HG02981 (cell line): ENCODE measurements around the gene PDZD7.
A peak's percentile ranks its signal among the peaks of the same experiment; 100 is the strongest.

Experiments
- ATAC-seq: cut with Tn5 transposase; IDR thresholded peaks from one replicate; pipeline ENCODE4 v1.9.1; 2021; ENCODE audit warnings: mild to moderate bottlenecking, moderate library complexity; ENCODE audit not compliant: unreplicated experiment

Gene PDZD7

DNA sequence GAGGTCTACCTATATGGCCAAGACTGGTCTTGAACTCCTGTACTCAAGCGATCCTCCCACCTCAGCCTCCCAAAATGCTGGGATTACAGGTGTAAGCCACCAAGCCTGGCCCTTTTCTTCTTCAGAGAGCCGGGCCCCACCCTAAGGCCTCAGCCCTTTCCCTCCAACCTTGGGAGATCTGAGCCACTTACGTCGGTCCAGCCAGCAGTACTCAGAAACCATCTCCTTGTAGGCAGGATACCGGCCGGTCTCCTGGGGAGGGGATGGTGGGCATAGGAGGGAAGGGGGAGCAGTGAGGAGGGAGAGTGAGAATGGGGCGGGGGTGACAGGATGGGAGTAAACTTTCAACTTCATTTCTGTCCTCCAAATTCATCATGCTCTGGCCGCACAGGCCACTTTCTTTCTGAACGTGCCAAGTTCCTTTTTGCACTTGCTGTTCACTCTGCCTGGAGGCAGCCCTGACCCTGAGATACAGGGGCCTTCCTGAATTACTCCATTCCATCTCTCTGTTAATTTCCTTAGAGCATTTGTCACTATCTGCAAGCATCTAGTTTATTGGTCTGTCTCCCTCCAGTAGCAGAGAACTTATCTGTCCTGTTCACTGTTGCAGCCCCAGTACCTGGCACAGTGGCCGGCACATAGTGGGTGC, 10.4 kb downstream of the PDZD7 start:
- ATAC-seq = no peak

DNA sequence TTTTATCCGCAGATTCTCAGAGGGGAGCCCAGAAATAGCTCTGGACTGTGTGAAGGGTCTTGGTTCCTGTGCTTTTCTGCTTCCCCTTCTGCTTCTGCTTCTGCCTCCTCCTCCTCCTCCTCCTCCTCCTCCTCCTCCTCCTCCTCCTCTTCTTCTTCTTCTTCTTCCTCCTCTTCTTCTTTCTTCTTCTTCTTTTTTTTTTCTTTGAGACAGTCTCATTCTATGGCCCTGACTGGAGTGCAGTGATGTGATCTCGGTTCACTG, 11.6 kb downstream of the PDZD7 start:
- no peak for ATAC-seq

DNA sequence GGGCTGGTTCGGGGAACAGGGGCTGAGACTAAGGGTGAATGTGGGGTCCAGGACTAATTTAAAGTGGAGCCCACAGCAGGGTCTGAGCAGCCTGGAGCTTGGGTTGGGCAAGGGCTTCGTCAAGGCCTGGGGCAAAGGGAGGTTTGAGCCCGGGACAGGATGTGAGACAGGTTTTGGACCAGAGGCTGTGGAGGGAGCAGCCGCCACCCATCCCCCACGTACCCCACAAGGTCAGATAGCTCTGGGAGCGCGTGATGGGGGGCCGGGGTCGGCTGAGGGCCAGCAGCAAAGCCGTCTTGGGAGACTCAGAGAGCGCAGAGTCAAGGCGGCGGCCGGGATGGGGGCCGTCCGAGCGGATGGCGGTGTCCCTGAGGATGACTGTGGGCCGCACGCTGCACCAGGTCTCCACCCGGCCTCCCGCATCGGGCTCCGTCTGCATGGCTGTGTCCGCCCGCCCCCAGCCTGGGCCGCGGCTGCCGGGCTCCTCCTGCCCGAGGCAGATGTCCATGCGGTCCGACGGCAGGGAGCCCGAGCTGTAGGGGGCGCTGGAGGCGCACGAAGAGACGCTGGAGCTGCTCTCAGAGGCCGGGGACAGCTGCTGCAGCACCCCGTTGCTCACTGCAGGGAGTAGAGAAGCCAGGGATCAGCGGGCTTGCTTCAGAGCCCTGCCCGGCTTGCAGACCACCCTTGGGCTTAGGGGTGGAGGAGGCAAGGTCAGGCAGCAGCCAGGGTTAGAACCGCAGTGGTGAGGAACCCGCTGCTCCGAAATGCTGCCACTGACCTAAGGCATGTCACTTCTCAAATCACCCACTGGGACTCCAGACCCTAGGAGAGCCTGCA, 12.1 kb downstream of the PDZD7 start:
- no peak for ATAC-seq

DNA sequence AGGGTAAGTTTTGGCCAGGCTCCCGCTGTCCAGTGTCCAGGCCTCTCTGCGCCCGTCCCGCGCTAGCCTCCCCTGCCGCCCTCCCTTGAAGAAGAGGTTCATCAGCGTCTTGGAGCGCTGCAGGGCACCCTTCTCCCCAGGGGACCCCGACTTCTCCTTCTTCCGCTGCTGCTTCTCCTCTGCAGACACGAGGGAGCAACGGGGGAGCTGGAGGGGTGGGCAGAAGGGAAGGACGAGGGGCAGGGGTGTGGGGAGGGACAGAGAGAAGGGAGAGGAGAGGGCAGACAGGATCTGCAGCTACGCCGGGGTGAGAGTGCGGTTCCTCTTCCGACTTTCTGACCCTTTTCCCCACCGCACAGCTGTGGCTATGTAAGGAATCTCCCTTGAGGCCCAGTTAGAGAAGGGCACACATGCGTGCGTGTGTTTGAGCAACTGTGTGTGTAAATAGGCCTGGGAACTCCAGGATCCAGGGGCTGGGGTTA, 12.8 kb downstream of the PDZD7 start:
- ATAC-seq = no peak

DNA sequence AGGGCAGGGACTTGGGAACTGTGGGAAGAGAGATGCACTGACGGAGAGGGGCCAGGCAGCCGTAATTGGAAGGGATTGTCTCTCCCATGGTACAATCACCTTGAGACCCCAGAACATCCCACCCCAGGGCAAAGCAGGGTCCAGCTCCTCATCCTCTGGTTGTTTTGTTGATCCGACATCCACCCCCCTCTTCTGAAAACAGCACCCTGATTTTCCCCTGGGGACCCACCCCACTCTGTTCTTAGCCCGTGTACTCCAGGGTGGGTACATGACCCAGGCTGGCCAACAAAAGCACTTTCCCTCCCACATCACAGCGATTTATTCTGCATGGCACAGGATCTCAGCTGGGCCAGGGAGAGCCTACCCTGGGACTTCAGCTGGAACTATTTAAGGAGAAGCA, 14.1 kb downstream of the PDZD7 start:
- no peak for ATAC-seq

DNA sequence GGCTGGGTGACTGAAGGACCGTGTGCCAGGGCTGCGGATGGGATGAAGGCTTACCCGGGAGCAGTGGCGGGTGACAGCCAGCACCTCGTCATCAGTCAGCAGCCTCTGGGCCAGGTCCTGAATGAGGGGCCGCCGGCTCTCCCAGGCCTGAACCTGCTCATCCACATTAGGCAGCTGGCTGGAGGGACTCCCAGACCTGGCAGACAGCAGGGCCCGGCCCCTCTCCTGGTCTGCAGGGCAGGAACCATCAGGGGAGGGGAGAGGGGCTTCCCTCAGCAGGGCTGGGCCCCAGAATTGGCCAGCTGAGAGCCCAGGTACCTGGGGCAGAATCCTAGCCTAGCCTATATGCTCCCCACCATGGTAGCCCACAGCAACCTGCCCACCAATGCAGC, 15.4 kb downstream of the PDZD7 start:
- ATAC-seq = no peak

DNA sequence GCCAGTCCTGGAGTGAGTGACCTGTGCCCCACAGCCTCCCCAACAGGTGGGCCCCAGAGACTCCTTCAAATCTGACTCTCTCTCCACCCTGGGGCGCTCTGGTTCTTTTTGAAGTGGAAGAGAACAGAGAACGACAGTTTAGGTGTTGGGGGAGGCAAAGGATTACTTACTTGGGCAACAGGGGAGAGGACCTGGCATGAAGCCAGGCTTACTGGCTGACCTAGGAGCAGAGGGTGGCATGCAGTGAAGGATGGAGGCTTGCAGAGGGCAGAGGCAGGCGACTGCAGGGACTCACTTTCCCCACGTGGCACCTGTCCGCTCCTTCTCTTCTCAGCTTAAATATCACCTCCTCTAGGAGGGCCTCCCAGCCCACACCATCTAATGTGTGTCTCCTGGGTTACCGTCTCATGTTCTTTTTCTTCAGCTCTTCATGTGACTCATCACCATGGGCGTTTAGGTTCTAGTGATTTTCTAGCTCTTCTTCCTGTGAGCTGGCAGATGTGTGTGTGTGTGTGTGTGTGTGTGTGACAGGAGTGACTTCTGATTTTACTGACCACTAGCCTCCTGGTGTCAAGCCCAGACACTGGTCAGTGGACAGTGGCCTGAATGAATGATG, 15.9 kb downstream of the PDZD7 start:
- no peak for ATAC-seq

DNA sequence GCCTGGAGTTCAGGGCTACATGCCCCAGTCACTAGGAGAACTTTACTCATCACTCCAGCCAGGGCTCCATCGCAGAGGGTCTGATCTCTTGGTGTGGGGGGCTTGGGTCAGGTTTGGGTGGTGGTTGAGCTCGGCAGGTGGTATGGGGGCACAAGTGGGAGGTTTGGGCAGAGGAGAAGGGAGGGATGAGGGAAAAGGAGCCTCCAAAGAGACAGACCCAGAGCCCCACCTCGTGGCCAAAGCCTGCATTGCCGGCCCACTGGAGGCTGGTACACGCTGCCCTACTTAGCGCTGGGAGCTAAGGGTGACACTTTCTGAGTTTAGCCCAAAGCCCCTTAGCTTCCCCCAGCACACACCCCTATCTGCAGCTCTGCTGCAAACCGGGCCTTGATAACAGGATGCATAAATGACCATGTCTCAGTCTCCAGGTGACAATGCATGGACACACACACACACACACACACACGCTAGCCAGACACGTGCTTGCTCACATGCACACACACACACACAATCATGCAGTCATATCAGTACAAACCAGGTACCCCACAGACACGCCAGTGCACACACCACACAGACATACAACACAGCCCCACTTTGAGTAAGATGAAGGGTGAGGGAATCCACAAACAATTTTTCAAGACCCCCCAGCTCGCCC, 16.6 kb downstream of the PDZD7 start:
- ATAC-seq = no peak

DNA sequence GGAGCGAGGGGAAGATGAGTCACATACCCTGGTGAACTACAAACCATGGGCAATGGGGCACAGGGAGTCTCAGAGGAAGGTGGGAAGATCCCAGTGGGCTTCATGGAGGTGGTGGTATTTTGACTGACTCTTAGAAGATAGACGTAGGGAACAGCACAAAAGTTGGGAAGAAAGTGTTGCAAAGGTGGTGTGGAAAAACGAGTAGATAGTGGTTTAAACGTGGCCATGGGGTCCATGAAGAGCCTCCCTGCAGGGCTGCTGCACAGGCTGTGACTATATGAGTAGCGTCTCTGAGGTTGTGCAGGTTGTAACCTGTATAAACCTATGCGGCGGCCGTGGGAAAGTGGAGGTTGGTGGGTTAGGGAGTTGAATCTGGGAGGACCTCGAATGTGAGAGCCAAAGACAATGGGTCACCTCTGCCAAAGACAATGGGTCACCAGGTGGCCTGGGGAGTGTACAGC, 17.5 kb downstream of the PDZD7 start:
- no peak for ATAC-seq

DNA sequence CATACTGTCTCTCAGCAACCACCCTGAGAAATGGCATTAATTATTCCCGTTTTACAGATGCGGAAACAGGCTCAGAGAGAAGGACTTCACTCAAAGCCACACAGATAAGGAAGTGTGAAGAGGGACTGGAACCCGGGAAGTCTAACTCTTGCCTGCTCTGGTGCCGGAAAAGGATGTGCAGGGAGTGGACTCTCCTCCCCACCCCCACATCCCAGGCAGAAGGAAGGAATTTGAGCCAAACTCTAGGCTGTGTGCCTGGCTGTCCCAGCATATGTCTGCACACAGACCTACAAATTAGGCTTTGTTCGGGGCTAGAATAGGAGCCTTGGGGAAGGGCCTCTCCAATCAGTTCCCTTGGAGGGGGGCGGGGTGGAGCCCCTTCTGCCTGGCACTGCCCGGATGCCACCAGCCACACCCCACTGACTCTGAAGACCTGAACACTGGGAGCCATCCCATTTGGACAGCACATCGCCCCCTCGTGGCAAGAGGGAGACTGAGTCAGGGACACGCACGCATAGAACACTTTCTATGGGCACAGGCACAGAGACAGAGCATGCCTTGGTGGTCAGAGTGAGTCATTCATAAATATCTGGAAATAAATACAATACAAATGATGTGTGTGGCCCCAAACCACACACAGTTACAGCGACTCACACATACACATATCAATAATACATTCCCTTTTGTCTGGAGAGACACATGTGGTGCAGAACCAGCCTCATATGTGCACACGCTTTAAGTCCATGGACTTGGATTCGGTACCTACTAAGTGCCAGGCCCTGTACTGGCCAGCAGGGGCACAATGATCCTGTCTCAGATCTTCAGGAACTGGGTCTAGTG, 18.2 kb downstream of the PDZD7 start:
- peak; percentile 77 for ATAC-seq

DNA sequence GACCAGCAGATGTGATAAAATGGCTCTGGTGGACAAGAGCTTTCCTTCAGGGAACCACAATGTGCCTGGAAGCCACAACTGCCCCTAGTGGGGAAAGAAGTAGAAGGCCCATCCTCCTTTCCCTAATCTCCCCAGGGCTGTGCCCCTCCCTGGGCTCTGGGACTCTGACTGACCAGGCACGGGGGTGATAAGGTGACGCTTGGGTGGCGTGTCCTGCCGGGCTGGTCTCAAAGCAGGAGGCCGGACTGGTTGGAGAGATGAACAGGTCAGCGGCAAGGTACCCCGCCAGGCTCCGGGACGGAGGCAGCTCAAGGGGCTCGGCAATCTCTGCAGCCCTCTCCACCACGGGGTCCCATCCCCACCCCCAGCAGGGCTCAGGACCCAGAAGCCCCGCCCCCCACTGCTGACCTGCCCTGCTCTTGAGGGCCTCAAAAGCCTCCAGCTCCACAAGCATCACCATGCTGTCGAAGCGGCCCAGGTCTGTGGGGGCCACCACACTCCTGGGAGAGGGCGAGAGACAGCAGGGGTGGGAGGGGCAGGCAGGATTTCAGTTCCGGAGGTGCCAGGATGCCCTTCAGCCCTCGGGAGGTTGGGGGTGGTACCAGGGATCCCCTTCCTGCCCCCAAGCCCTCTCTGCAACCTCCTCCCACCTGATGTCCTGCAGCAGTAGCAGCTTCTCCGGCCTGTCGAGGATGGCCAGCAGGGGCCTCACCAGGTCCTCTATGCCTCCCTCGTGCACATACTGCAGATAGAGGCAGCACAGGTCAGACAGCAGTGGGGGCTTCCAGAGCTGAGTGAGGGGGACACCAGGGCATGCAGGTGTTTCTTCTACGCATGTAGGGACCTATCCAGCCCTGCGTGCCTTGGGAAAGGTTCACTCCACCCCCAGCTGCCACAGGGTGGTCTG, 19.2 kb downstream of the PDZD7 start:
- ATAC-seq = no peak

DNA sequence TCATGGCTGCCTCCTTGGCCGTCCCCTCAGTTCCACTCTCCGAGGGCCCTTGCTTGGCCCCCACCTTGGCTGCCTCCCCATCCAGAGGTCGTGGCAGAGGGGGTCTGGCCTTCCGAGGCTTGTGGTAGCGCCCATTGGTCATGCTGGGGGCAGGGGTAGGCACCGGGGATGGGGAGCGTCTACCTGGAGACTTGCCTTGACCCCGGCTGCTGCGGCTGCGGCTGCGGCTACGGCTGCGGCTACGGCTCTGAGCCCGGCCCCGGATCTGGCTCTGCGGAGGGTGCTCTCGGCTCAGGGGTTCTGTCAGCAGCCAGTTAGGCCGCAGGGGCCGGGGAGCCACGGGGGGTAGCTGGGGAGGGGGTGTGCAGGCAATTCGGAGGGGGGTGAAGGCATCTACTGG, 20.6 kb downstream of the PDZD7 start:
- ATAC-seq = no peak

DNA sequence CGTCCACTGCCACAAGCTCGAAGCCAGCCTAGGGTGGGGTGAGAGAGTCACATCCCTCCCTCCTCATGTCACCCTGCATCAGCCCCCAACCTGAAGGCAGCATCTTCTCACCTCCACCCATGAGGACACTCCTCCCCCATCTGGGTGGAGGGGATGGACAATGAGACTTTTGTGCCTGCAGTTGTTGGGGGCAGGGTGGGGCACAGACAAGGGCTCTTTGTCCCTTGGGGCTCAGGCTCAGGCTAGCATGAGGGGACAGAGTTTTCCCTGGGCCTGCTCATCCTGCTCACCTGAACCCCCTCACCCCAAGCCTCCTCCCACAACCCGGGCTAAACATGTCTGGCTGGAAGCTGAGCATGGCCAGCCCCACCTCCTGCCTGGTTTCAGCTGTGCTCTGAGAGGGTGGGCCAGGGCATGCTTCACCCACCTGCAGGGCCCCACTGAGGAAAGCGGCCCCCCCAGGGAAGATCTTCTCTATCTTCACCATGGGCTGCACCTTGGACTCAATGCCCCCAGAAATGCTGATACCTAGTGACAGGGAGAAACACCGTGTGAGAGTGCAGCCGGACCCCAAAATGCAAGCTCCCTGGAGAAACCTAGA, 22.0 kb downstream of the PDZD7 start:
- ATAC-seq = no peak

DNA sequence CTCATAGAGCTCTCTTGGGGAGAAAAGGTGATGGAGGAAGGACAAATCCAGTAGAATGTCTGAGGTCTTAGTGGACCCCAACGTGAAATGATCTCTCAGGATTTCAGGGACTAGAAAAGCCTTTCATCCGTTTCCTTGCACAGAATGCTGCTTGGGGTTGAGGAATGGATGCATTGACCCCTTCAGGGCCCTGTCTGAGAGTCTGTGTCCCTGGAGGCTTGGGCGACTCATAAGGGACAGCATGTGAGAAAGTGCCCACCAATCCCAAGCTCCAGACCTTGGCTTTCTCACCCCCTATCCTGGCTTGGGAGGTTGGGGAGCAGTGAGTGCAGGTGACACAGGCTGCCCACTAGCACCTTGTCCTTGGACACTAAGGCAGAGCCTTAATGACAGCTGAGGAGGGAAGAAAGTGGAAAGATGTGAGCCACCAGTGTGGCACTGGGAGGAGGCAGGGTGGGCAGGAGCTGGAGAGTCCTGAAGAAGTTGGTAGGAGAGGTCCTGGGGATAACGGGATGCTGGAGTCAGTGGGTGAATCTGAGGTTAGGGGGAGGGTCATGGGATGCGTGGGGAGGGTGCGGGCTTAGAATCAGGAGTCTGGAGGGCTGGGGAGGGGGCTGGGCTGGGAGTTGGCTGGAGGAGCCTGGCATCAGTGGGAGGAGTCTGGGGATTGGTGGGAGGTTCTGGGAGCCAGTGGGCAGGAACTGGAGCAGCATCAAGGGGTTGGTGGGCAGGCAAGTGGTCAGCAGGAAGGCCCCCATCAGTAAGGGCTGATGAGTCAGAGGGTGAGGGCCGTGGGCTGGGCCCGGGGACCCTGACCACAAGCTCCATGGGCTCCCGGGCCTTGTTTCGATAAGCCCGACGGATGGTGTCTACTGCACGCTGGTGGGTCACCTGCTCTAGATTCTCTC, 22.8 kb downstream of the PDZD7 start:
- no peak for ATAC-seq

DNA sequence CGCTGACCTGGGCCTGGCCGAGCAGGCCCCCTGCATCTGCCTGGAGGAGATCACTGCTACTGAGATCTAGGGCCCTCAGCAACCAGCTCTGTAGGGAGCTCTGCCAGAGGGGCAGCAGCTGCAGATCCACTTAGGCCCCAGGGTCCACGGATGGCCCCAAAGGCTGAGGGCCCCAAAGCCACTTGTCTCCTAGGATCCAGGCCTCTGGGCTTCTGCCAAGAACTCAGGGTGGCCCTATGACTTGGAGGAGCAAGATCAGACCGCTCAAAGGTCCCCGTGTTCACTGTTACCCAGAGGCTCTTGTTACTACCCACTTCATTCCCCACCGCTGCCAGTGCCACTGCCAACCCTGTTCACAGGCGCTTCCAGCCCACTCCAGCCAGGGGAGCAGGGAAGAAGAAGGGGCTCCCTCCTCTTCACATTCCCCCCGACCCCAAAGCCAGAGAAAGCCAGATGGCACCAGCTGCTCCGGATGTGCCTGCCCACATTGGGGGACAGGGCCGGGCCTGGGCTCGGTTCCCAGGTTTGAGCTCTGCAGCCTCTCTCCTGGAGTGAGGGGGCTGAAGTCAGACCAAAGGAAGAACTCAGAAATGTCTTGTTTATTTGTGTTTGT, 23.7 kb downstream of the PDZD7 start:
- no peak for ATAC-seq

DNA sequence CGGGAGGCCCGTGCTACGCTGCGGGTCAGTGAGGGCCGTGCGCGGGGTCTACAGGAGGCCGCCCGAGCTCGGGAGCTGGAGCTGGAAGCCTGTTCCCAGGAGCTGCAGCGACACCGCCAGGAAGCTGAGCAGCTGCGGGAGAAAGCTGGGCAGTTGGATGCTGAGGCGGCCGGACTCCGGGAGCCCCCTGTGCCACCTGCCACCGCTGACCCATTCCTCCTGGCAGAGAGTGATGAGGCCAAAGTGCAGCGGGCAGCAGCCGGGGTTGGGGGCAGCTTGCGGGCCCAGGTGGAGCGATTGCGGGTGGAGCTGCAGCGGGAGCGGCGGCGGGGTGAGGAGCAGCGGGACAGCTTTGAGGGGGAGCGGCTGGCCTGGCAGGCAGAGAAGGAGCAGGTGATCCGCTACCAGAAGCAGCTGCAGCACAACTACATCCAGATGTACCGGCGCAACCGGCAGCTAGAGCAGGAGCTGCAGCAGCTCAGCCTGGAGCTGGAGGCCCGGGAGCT, 24.3 kb downstream of the PDZD7 start:
- no peak for ATAC-seq

DNA sequence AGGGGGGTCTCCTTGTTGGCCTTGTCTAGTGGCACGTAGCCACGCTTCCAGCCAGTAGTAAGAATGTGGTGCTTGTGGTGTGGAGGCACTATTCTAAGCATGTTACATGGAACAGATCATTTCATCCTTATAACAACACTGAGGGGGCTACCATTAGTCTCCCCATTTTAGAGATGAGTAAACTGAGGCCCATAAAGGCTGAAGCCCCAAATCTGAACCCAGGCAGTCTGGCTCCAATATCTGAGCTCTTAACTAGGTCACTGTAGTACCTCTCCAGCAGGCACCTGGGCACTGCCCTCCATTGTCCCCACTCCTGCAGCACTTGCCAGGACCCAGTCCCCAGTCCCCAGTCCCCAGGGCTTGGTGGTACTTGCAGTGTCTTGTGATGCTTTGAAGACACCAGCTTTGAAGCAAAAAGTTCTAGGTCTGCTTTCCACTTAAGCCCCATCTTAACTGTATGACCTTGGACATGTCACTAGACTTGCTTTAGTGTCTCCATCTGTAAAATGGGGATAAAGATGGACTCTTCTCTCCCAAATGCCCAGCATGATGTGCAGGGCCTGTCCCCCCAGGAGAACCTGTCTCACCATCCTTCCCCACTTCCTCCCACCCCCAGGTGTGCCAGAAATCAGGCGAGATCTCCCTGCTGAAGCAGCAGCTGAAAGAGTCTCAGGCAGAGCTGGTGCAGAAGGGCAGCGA, 24.9 kb downstream of the PDZD7 start:
- no peak for ATAC-seq
